Measurements from ENCODE around the gene PRKD2.

Gene PRKD2

GRCh38 chr19:46726551-46726950, 9.6 kb upstream of the PRKD2 start:
- CTCF ChIA-PET = interaction anchor here (0.6 to 15.9 kb wide), 4 partner anchors 17 to 221 kb away, joined by 3 to 356 read pairs (median 8); partner anchors contain the start of gene PRKD2
- no peaks in the 10 kb centered on the region for H3K27me3 ChIP-seq (replicated peaks in 2 of 5; ENCODE audit: control insufficient read depth in 4 of 5, insufficient read depth in 5 of 5, low read length in 4 of 5)
- peaks cover 3 to 89% (median 61%) of the 10 kb centered on the region in 4 experiments for H3K36me3 ChIP-seq (ENCODE audit: control insufficient read depth in 4 of 4, insufficient read depth in 4 of 4, low read length in 3 of 4)
- H3K4me3 ChIP-seq (ENCODE audit: control insufficient read depth in 1 of 7, extremely low read depth in 1 of 7, insufficient read depth in 4 of 7, low read depth in 2 of 7, low read length in 6 of 7) = no peak overlapping the region
- no peaks in the 10 kb centered on the region for H3K9me3 ChIP-seq (ENCODE audit: control extremely low read depth in 1 of 5, control insufficient read depth in 4 of 5, insufficient read depth in 2 of 5, low read depth in 1 of 5, low read length in 4 of 5)
- POLR2A ChIA-PET = interaction anchor here (2.8 kb wide), 1 partner anchor 12 kb away, joined by 15 read pairs; no protein-coding TSS in a partner anchor
- H3K27ac ChIP-seq (ENCODE audit: insufficient read depth in 1 of 2, low read depth in 1 of 2, low read length in 2 of 2, poor library complexity in 1 of 2, severe bottlenecking in 2 of 2) = no peak overlapping the region
- peaks cover 2 to 59% (median 53%) of the 10 kb centered on the region in 4 experiments for H3K4me1 ChIP-seq (ENCODE audit: control extremely low read depth in 1 of 4, control insufficient read depth in 4 of 4, insufficient read depth in 4 of 4, low read length in 3 of 4)
- no peak for DNase-seq
- 99% methylated on average over 9 of the region's 10 CpGs for WGBS (ENCODE audit: insufficient coverage)

- 90% methylated on average over 7 of the region's 9 CpGs for WGBS (ENCODE audit: insufficient coverage)
- no peak for DNase-seq
- H3K9me3 ChIP-seq (ENCODE audit: control extremely low read depth in 1 of 5, control insufficient read depth in 4 of 5, insufficient read depth in 2 of 5, low read depth in 1 of 5, low read length in 4 of 5) = no peaks in the 10 kb centered on the region
- no peak overlapping the region for H3K4me3 ChIP-seq (ENCODE audit: control insufficient read depth in 1 of 7, extremely low read depth in 1 of 7, insufficient read depth in 4 of 7, low read depth in 2 of 7, low read length in 6 of 7)
- POLR2A ChIA-PET = no interaction called here
- no peaks in the 10 kb centered on the region for H3K27me3 ChIP-seq (replicated peaks in 2 of 5; ENCODE audit: control insufficient read depth in 4 of 5, insufficient read depth in 5 of 5, low read length in 4 of 5)
- CTCF ChIA-PET = interaction anchor here (0.7 to 15.9 kb wide), 2 partner anchors 17 to 28 kb away, joined by 3 to 356 read pairs; partner anchors contain the start of gene PRKD2
- no peak overlapping the region for H3K27ac ChIP-seq (ENCODE audit: insufficient read depth in 1 of 2, low read depth in 1 of 2, low read length in 2 of 2, poor library complexity in 1 of 2, severe bottlenecking in 2 of 2)
- peaks cover 2 to 59% (median 49%) of the 10 kb centered on the region in 4 experiments for H3K4me1 ChIP-seq (ENCODE audit: control extremely low read depth in 1 of 4, control insufficient read depth in 4 of 4, insufficient read depth in 4 of 4, low read length in 3 of 4)
- peaks cover 3 to 95% (median 66%) of the 10 kb centered on the region in 4 experiments for H3K36me3 ChIP-seq (ENCODE audit: control insufficient read depth in 4 of 4, insufficient read depth in 4 of 4, low read length in 3 of 4)
Observed at GRCh38 chr19:46725859-46726393, 9.0 kb upstream of the PRKD2 start.

- H3K27ac ChIP-seq (ENCODE audit: insufficient read depth in 1 of 2, low read depth in 1 of 2, low read length in 2 of 2, poor library complexity in 1 of 2, severe bottlenecking in 2 of 2) = no peak overlapping the region
- POLR2A ChIA-PET = no interaction called here
- peaks cover 2 to 58% (median 46%) of the 10 kb centered on the region in 4 experiments for H3K4me1 ChIP-seq (ENCODE audit: control extremely low read depth in 1 of 4, control insufficient read depth in 4 of 4, insufficient read depth in 4 of 4, low read length in 3 of 4)
- H3K9me3 ChIP-seq (ENCODE audit: control extremely low read depth in 1 of 5, control insufficient read depth in 4 of 5, insufficient read depth in 2 of 5, low read depth in 1 of 5, low read length in 4 of 5) = no peaks in the 10 kb centered on the region
- CTCF ChIA-PET = interaction anchor here (0.7 to 15.9 kb wide), 3 partner anchors 16 to 28 kb away, joined by 3 to 356 read pairs (median 4); partner anchors contain the start of gene PRKD2
- peaks cover 6 to 95% (median 68%) of the 10 kb centered on the region in 4 experiments for H3K36me3 ChIP-seq (ENCODE audit: control insufficient read depth in 4 of 4, insufficient read depth in 4 of 4, low read length in 3 of 4)
- no peak overlapping the region for H3K4me3 ChIP-seq (ENCODE audit: control insufficient read depth in 1 of 7, extremely low read depth in 1 of 7, insufficient read depth in 4 of 7, low read depth in 2 of 7, low read length in 6 of 7)
- H3K27me3 ChIP-seq (replicated peaks in 2 of 5; ENCODE audit: control insufficient read depth in 4 of 5, insufficient read depth in 5 of 5, low read length in 4 of 5) = no peaks in the 10 kb centered on the region
- 97% methylated on average over 22 of the region's 26 CpGs for WGBS (ENCODE audit: insufficient coverage)
- DNase-seq = no peak
Observed at GRCh38 chr19:46725036-46725820, 8.3 kb upstream of the PRKD2 start.

GRCh38 chr19:46724468-46724867, 7.6 kb upstream of the PRKD2 start:
- Histone ChIP-seq H3K9me3 (ENCODE audit: control extremely low read depth in 1 of 5, control insufficient read depth in 4 of 5, insufficient read depth in 2 of 5, low read depth in 1 of 5, low read length in 4 of 5) (no peaks in the 10 kb centered on the region), H3K4me3 (ENCODE audit: control insufficient read depth in 1 of 7, extremely low read depth in 1 of 7, insufficient read depth in 4 of 7, low read depth in 2 of 7, low read length in 6 of 7) (no peak overlapping the region), H3K27ac (ENCODE audit: insufficient read depth in 1 of 2, low read depth in 1 of 2, low read length in 2 of 2, poor library complexity in 1 of 2, severe bottlenecking in 2 of 2) (no peak overlapping the region), H3K27me3 (replicated peaks in 2 of 5; ENCODE audit: control insufficient read depth in 4 of 5, insufficient read depth in 5 of 5, low read length in 4 of 5) (no peaks in the 10 kb centered on the region), H3K4me1 (ENCODE audit: control extremely low read depth in 1 of 4, control insufficient read depth in 4 of 4, insufficient read depth in 4 of 4, low read length in 3 of 4) (peaks cover 2 to 61% (median 53%) of the 10 kb centered on the region in 4 experiments), H3K36me3 (ENCODE audit: control insufficient read depth in 4 of 4, insufficient read depth in 4 of 4, low read length in 3 of 4) (peaks cover 6 to 95% (median 67%) of the 10 kb centered on the region in 4 experiments)
- 98% methylated on average over 17 of the region's 20 CpGs for WGBS (ENCODE audit: insufficient coverage)
- POLR2A ChIA-PET = no interaction called here
- CTCF ChIA-PET = interaction anchor here (1.1 to 15.9 kb wide), 4 partner anchors 15 to 31 kb away, joined by 3 to 356 read pairs (median 4); partner anchors contain the start of gene PRKD2
- DNase-seq = no peak

- Histone ChIP-seq H3K4me3 (ENCODE audit: control insufficient read depth in 1 of 7, extremely low read depth in 1 of 7, insufficient read depth in 4 of 7, low read depth in 2 of 7, low read length in 6 of 7) (peak overlapping the region in 2 of 7 experiments; percentile 11 to 19), H3K4me1 (ENCODE audit: control extremely low read depth in 1 of 4, control insufficient read depth in 4 of 4, insufficient read depth in 4 of 4, low read length in 3 of 4) (peaks cover 4 to 65% (median 53%) of the 10 kb centered on the region in 4 experiments), H3K36me3 (ENCODE audit: control insufficient read depth in 4 of 4, insufficient read depth in 4 of 4, low read length in 3 of 4) (peaks cover 2 to 95% (median 61%) of the 10 kb centered on the region in 4 experiments), H3K27ac (ENCODE audit: insufficient read depth in 1 of 2, low read depth in 1 of 2, low read length in 2 of 2, poor library complexity in 1 of 2, severe bottlenecking in 2 of 2) (no peak overlapping the region), H3K27me3 (replicated peaks in 2 of 5; ENCODE audit: control insufficient read depth in 4 of 5, insufficient read depth in 5 of 5, low read length in 4 of 5) (no peaks in the 10 kb centered on the region), H3K9me3 (ENCODE audit: control extremely low read depth in 1 of 5, control insufficient read depth in 4 of 5, insufficient read depth in 2 of 5, low read depth in 1 of 5, low read length in 4 of 5) (no peaks in the 10 kb centered on the region)
- 93% methylated on average over 6 of the region's 6 CpGs for WGBS (ENCODE audit: insufficient coverage)
- POLR2A ChIA-PET = interaction anchor here (0.5 to 1.2 kb wide), 3 partner anchors 9 to 124 kb away, joined by 3 to 5 read pairs (median 4); no protein-coding TSS in a partner anchor
- CTCF ChIA-PET = interaction anchor here (1.1 to 15.9 kb wide), 6 partner anchors 11 to 107 kb away, joined by 3 to 356 read pairs (median 3); partner anchors contain the start of gene PRKD2
- no peak for DNase-seq
Observed at GRCh38 chr19:46723471-46723870, 6.6 kb upstream of the PRKD2 start.

- peaks cover 6 to 65% (median 53%) of the 10 kb centered on the region in 4 experiments for H3K4me1 ChIP-seq (ENCODE audit: control extremely low read depth in 1 of 4, control insufficient read depth in 4 of 4, insufficient read depth in 4 of 4, low read length in 3 of 4)
- POLR2A ChIA-PET = interaction anchor here (0.5 to 1.2 kb wide), 3 partner anchors 9 to 124 kb away, joined by 3 to 5 read pairs (median 4); no protein-coding TSS in a partner anchor
- H3K9me3 ChIP-seq (ENCODE audit: control extremely low read depth in 1 of 5, control insufficient read depth in 4 of 5, insufficient read depth in 2 of 5, low read depth in 1 of 5, low read length in 4 of 5) = no peaks in the 10 kb centered on the region
- CTCF ChIA-PET = interaction anchor here (0.6 to 15.9 kb wide), 6 partner anchors 11 to 106 kb away, joined by 3 to 356 read pairs (median 3); partner anchors contain the start of gene PRKD2
- H3K27ac ChIP-seq (ENCODE audit: insufficient read depth in 1 of 2, low read depth in 1 of 2, low read length in 2 of 2, poor library complexity in 1 of 2, severe bottlenecking in 2 of 2) = no peak overlapping the region
- no peaks in the 10 kb centered on the region for H3K27me3 ChIP-seq (replicated peaks in 2 of 5; ENCODE audit: control insufficient read depth in 4 of 5, insufficient read depth in 5 of 5, low read length in 4 of 5)
- H3K36me3 ChIP-seq (ENCODE audit: control insufficient read depth in 4 of 4, insufficient read depth in 4 of 4, low read length in 3 of 4) = peaks cover 2 to 92% (median 59%) of the 10 kb centered on the region in 4 experiments
- 18% methylated on average over 15 of the region's 16 CpGs for WGBS (ENCODE audit: insufficient coverage)
- DNase-seq = peak in 2 of 3 donors; percentile 51 to 61
- peak overlapping the region in 3 of 7 experiments; percentile 1 to 18 (median 11) for H3K4me3 ChIP-seq (ENCODE audit: control insufficient read depth in 1 of 7, extremely low read depth in 1 of 7, insufficient read depth in 4 of 7, low read depth in 2 of 7, low read length in 6 of 7)
Observed at GRCh38 chr19:46723023-46723461, 6.1 kb upstream of the PRKD2 start.
